Superior temporal gyrus (tissue), 1 donor: ENCODE results near the gene RNF123.
A peak's percentile ranks its signal among the peaks of the same experiment; 100 is the strongest.
"Not testable (repeated sequence)": the region's sequence is repeated elsewhere in the genome, so short reads cannot be mapped to it uniquely, and the experiment has no call there.

Experiments used
- DNase-seq: peaks from one replicate; pipeline ENCODE4 v3.0.0-alpha.2; 2016; ENCODE audit errors: extremely low spot score

The RNF123 gene

DNA sequence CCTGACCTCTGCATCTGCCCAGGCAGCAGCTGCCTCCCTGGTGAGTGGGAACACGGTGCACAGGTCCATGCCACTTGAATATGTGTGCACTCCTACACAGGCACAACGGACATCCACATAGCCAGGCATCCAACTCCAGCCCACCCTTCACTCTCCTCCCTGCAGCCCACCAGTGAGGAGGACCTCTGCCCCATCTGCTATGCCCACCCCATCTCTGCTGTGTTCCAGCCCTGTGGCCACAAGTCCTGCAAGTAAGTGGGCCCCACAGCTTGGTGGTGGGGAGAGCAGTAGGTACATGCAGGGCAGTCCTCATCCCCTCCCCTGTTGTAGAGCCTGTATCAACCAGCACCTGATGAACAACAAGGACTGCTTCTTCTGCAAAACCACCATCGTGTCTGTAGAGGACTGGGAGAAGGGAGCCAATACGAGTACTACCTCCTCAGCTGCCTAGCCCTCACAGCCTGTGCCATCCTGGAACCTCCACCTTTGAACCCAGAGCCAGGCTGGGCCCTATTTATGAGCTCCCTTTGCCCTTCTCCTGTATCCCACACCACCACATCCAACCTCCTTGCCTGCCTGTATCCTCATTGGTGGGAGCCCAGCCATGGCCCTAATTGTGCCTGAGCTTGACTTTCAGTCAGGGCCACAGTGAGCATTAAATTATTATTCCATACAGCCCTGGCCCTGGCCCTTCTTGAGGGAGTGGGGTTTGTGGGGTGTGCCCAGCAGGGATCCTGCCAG, 31.7 kb downstream of the RNF123 start:
- no peak for DNase-seq

DNA sequence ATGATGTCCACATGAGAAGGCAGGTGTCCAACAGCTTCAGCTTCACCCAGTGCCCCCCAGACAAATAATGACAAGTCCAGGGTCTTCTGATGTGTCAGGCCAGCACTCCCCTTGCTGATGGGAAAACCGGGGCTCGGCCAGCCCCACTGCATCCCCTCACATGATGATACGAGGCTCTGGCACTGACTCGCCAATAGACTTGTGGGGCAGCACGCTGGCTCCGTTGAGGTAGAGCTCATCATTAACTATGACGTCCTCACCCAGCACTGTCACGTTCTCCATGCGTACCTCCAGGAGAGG, 32.2 kb downstream of the RNF123 start:
- no peak for DNase-seq

DNA sequence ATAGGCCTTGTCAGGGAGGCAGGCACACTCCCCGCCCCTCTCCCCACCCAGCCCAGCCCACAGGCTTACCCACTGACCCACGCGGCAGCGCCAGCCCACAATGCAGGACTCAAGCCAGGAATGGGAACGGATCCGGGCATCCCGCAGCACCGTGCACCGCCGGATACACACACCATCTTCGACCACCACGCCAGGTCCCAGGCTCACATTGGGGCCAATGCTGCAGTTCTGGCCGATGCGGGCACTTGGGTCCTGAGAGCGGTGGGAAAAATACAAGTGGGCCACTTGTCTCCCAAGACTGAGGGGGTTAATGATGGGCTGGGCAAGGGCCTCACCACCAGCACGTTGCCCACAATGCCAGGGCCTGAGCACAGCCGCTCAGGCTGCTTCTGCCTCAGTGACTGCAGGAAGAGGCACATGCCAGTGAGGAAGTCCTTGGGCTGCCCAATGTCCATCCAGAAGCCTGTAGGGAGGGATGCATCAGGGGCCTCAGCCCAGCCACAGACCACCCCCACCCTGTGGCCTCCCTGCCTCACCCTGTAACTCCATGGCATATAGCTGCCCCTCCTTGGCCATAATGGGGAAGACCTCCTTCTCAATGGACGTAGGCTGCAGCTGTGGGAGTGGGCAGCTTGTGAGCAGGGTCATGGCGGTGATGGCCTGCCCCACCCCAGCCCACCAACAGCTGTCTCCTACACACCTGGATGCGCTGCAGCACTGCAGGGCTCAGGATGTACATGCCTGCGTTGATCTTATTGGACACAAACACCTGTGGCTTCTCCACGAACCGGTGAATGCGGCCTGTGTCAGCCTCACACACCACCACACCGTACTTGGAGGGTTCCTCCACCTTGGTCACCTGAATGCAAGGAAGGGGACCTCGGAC, 32.8 kb downstream of the RNF123 start:
- no peak for DNase-seq

DNA sequence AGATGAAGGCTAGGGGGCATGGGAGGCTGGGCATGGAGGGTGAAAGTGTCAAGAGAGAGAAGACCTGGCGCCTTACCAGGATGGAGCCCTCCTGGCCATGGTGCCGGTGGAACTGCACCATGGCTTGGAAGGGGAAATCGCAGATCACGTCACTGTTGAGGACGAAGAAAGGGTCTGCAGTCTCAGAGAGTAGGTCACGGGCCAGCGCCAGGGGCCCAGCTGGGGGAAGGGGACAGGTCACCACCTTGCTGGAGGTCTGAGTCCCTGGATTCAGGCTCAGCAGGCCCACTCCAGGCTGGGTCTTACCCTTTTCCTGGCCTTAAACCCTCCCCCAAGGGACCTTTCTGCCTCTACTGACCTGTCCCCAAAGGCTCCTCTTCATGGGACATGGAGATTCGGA, 33.5 kb downstream of the RNF123 start:
- no peak for DNase-seq

DNA sequence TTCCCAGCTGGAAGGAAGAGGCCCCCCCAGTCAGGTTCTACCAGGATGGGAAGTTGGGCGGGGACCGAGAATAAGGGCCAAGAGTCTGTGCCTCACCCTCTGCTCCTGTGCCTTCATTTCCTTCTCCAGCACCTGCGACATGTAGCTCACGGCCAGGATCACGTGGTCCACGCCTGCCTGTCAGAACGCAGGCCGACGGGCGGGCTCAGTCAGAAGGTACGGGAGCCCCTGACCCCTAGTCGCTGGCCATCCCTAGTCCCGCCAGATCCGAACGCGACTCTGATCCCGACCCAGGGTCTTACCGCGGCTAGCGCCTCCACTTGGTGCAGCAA, 33.9 kb downstream of the RNF123 start:
- no peak for DNase-seq

DNA sequence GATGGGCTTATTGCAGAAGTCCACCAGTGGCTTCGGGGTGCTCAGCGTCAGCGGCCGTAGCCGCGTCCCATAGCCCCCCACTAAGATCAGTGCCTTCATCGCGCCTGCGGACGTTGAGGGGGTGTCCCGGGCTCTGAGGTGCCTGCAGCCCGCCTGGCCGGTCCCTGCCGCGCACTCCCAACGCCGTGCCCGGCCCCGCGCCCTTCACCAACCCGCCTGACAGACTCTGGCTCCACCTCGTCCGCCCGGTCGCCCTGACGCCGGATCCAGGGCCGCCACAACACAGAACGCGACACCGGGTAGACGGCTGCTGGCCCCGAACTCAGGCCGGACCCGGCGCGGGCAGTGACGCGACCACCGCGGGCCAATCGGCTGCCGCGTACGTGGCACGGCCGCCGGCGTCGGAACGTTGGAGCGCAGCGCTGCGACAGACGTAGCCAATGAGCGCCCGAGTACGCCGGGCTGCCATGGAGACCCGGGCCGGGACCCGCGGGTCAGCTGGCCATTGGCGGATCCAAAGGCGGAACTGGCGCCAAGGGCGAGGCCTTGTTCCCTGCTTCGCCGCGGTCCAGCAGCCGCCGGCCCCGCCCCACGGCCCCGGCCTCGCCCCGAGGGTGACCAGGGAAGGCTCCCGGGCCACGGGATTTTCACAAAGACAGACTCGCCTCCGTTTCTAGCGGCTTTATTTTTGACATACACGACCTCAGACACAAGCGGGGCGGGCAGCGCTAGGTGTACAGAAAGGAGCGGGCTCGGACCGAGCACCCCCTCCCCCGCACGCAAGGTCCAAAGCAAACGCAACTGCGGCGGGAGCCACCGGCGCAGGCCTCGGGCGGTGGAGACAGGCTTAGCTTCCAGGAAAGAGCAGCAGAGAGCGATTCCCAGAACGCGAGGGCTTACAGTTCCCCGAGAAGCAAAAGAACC, 34.5 kb downstream of the RNF123 start, which contains the start of gene GMPPB:
Gene GMPPB, minus strand, starts transcription at position 324 of the 924 bp plus-strand sequence. Its CDS starts 225 bp downstream, at position 99.
- DNase-seq: peak; percentile 96

DNA sequence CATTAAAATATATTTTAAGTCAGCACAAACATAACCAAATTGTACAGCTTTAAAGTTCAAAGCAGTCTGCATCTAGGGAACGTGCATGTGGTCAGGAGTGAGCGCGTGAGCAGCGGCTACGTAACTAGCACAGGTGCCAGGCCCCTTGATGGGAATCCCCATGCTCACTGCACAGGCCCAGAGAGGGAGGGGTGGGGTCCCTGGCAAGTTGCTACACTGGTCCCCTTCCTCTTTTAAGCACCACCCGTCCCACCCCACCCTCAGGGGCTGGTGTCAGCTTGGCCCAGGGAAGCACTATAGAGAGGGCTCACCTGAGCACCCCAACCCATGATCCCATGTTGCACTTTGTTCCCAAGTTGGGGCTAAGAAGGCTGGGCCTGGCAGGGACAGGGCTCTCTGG, 35.2 kb downstream of the RNF123 start:
- DNase-seq: no peak

DNA sequence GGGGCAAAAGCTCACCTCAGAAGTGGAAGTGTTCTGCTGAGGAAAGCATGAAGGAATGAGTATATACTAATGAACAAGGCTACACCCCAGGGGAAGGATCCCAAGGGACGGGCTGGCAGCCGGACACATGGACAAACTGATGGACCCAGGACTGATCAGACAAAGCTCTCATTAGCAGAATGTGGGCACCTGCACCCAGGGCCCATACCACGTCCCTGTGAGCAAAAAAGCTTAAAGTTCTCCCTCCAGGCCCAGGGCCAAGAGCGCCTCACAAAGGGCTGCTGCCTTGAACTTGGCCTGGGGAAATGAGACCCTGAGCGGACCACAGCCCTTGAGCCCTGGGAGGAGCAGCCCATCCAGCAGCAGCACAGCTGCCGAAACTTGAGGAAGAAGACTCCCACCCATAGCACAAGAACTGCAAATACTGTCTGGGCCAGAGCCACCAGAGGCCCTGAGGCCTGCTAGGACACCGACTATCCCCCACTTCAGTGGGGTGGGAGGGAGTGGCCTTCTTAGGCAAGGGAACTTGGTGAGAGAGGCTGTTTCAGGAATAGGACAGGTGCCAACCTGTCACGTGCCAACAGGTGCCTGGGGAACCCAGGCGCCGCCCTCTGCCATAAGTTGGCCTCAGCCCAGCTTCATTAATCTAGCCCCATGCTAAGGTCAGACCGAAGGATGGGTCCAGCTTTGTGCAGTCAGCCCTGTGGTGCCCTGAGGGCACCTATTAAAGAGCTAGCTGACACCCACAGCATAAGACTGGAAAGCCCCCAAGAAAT, 36.7 kb downstream of the RNF123 start:
- DNase-seq: no peak

DNA sequence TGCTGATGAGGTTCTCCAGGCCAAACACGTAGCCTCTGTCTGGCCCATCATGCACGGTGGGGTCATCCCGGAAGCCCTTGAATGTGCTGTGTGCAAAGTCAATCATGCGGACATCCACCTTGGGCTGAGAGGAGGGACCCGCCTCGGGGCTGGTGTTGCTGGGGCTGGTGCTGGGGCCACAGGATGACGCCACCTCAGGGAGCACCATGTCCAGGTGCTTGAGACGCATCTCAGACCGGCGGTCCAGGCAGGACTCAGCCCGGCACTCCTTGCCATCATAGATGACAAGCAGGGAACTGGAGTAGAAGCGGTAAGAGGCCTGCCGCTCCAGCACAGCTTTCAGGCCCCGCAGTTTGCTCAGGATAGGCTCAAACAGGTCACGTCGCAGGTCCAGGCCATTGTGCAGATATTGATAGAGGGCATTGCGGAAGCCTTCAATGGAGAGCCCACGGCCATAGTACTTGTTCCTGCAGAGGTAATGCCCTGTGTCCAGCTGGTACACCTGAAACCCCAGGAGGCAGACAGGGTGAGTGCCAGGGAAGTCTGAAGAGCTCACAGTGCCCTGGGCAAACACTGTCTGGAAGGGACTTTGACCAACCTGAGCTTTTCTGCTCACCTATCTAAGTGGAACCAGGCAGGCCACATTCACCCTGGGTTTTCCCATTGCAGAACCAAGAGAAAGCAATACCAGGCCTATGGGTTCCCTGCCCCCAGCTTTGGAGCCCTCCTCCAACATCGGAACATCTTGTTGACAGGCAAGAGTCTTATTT, 38.0 kb downstream of the RNF123 start:
- no peak for DNase-seq

DNA sequence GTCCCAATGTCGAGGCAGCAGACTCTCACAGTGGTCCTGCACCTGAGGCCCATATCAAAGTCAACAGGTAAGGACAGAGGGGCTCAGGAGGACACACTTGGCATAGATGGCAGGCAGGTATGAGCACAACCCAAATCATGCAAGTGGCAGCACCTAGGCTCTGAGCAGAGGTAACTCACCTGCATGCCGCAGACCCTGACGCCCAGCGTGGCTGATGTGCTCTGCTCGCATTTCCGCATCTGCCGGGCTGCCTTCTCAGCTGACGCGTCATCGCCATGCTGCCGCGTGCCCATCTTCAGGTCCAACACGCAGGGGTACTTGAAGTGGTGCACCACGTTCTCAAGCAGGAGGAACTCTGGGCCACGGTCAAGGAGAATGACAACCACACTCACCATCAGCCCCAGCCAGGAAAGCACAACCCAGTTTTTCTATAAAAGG, 38.6 kb downstream of the RNF123 start:
- no peak for DNase-seq

DNA sequence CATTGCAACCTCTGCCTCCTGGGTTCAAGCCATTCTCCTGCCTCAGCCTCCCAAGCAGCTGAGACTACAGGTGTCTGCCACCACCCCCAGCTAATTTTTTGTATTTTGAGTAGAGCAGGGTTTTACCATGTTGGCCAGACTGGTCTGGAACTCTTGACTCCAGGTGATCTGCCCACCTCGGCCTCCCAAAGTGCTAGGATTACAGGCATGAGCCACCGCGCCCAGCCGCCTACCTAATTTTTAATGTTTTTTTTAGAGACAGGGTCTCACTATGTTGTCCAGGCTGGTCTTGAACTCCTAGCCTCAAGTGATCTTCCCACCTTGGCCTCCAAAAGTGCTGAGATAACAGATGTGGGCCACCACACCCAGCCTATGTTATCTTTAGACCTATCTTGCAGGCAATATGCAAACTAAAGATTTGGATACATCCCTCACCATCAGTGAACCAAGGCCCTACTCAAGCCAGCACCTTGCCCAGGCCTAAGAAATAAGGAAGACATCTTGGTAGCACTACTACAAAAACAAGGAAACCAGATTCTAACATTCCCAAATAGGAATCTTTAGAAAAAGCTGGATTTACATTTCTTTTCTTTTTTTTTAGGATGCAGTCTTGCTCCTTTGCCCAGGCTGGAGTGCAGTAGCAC, 40.7 kb downstream of the RNF123 start:
- no peak for DNase-seq

DNA sequence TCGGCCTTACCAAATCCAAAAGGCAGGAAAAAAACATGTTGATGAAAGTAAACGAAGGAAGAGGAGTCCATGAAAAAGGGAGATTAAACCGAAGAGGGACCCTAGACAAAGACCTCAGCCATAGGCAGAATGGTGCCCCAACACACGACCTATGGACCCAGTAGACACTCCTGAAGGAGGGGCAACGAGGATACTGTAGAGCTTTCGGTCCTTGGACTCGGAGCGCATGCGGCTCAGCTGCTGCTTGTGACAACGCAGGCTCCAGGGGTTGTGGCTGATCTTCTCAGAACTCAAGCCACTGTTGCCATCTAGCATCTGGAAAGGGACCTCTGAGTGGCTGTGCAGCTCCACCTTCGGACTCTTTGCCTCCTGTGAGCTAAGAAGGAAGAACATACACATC, 43.2 kb downstream of the RNF123 start:
- DNase-seq: no peak

DNA sequence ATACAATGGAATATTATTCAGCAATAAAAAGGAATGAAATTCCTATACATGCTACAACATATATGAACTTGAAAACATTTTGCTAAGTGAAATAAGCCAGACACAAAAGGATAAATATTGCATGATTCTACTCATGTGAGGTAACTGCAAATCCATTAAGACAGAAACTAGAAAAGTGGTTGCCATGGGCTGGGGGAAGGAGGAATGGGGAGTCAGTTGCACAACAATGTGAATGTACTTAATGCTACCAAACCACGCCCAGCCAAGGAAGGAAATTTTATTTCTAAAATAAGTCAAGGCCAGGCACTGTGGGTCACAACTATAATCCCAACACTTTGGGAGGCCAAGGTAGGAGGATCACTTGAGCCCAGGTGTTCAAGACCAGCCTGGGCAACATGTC, 44.2 kb downstream of the RNF123 start:
- DNase-seq: no peak

DNA sequence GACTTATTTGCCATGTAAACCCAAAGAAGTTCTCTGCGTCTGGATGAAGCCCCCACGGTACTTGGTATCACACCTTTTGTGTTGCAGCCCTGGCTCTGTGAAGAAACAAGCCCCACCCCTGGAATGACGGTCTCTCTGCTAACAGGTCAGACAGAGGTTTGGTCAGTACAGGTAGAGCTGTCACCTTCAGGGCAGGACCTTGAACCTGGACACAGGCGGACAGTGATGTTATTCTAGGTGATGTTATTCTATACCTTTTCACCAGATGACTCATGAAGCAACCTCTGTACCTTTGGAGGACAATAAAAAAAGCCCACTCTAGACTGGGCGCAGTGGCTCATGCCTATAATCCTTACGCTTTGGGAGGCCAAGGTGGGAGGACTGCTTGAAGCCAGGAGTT, 45.4 kb downstream of the RNF123 start:
- DNase-seq: no peak

DNA sequence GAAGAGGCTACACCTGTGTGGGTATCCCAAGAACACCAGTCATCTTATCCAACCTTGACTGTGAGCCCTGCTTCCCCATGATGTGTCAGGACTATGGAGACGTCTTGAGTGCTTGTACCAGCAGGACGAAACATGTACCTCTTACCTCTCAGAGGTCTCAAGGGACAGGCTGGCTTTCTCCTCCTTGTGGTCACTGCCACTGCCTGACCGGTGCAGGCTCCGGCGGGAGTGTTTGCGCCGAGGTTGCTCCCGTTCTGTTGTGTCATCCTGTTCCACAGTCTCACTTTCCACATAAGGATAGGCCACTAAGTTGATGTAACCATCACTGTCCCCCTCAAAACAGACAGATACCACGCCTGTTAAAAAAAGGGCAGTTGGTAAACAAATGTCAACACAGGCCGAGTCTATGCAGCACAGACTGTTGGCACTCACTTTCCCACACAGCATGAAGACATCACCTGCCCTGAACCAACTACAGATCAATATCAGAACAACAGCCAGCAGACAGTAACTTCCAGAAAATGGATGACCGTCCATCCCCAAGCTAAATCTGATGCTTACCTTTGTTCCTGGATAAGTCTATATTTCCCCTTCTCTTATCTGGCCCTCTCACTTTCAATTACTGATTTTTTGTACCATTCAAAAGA, 48.8 kb downstream of the RNF123 start:
- DNase-seq: no peak

DNA sequence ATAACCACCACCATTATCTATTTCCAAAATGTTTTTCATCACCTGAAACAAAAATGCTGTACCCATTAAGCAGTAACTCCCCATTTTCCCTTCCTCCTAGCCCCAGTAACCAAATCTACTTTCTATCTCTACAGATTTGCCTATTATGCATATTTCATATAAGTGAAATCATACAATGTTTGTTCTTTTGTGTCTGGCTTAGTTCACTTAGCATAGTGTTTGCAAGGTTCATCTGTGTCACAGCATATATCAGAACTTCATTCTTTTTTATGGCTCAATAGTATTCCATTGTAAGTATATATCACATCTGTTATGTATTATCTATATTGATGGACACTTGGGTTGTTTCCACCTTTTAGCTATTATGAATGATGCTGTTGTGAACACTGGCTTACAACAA, 51.1 kb downstream of the RNF123 start:
- DNase-seq: no peak

DNA sequence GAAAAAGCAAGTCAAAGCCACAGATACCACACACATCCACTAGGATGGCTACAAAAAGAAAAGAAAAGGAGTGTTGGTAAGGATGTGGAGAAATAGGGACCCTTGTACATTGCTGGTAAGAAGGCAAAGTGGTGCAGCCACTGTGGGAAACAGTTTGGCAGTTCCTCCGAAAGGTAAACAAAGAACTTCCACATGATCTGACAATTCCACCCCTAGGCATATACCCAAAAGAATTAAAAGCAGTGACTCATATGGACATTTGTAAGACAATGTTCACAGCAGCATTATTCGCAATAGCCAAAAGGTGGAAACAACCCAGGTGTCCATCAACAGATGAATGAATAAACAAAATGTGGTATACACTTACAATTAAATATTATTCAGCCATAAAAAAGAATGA, 56.6 kb downstream of the RNF123 start:
- no peak for DNase-seq

DNA sequence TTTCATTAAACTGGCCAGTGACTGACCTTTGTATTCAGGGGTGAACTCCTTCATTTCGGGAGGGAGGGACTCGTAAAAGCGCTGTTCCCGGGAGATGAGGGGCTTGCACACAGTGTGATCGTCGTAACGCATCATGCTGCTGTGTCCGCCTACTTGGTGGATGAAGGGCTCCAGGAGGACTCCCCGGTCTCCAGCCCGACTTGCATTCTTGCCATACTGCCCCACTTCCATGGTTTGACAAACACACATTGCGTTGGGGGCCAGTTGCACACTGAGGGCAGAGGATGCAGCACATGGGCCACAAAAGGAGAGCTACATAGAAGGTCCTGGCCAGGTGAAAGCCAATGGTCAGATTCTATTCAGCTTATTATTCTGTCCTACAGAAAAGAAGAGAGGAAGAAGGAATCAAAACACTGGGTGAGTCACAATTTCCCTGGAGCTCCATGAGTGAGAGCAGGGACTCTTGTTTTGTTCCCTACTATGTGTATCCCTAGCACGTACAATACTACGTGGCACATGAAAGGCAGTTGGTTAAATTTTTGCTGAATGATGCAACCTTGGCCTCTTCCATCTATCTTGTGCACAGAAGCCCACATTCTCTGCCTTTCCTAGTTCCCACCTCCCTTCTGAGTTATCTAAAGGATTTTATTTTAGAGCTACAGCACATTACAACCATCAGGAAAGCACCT, 58.6 kb downstream of the RNF123 start:
- no peak for DNase-seq

DNA sequence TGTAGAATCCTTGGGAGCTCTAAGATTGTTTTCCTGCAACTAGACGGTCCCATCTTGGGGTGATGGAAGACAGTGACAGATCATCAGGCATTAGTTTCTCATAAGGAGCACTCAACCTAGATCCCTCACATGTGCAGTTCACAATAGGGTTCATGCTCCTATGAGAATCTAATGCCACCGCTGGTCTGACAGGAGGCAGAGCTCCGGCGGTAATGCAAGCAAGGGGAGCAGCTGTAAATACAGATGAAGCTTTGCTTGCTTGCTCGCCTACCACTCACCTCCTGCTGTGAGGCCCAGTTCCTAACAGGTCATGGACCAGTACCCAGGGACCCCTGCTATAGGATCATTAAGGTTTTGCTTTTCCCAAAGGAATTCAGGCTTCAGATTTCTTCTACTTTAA, 59.5 kb downstream of the RNF123 start:
- not testable (repeated sequence) for DNase-seq
